ENCODE results near the gene URB1. TPM values are rescaled to one million over a fixed set of nuclear protein-coding genes. Genes with fewer than 3 reads are reported as not detected.

URB1 gene
- total RNA-seq, 1 donor from 2014 or later, result 15.5 TPM

DNA sequence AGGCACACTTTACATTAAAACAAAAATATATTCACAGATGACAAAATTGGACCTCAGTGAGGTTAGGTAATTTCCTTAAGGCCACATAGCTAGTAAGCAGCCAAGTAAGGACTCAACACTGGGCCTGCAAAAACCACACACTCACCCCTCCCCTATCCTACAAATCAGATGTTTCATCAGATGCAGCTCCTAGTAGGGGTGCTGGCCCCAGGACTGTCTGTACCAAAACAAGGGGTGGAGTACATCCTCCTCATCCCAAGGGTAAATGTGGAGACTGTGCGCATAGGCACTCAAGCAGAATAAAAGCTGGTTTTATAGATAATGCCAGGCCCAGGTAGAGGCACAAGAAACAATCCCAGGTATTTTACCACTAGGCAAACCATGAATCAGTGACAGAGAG lies 25.7 kb downstream of the URB1 start:
- TF ChIP-seq, protein P1, sequence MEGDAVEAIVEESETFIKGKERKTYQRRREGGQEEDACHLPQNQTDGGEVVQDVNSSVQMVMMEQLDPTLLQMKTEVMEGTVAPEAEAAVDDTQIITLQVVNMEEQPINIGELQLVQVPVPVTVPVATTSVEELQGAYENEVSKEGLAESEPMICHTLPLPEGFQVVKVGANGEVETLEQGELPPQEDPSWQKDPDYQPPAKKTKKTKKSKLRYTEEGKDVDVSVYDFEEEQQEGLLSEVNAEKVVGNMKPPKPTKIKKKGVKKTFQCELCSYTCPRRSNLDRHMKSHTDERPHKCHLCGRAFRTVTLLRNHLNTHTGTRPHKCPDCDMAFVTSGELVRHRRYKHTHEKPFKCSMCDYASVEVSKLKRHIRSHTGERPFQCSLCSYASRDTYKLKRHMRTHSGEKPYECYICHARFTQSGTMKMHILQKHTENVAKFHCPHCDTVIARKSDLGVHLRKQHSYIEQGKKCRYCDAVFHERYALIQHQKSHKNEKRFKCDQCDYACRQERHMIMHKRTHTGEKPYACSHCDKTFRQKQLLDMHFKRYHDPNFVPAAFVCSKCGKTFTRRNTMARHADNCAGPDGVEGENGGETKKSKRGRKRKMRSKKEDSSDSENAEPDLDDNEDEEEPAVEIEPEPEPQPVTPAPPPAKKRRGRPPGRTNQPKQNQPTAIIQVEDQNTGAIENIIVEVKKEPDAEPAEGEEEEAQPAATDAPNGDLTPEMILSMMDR (IDR thresholded peaks at IDR 0.05; ENCODE audit: partially characterized antibody, unreplicated experiment), result no peak
- Mint-ChIP-seq H3K4me1 (ENCODE audit: low read depth, unreplicated experiment) (peaks cover 7% of the 10 kb centered on the region), H3K9me3 (ENCODE audit: unreplicated experiment) (no peaks in the 10 kb centered on the region), H3K27ac (ENCODE audit: unreplicated experiment) (no peak overlapping the region), H3K4me3 (ENCODE audit: unreplicated experiment) (no peak overlapping the region), H3K27me3 (ENCODE audit: unreplicated experiment) (no peaks in the 10 kb centered on the region), H3K36me3 (ENCODE audit: unreplicated experiment) (peaks cover 4% of the 10 kb centered on the region)
- no peak for DNase-seq

DNA sequence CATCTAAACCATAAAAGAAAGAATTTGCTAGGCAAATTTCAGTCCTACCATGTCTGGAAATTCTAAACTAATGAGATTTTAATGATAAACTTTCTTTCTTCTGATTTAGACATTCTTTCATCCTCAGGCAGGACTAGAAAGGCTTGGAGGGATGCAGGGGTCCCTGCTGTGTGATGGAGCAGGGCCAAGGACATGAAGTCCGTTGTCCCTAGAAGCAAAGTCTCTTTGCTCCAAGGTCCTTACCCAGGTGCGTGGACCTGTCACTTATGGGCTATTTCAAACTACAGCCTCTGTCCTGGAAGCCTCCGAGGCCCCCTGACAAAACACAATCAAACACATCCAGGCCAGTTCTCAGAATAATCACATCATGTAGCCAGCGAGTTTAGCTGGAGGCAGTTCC lies 26.6 kb downstream of the URB1 start:
- H3K9me3 Mint-ChIP-seq (ENCODE audit: unreplicated experiment), result no peaks in the 10 kb centered on the region
- peaks cover 8% of the 10 kb centered on the region for H3K36me3 Mint-ChIP-seq (ENCODE audit: unreplicated experiment)
- H3K4me3 Mint-ChIP-seq (ENCODE audit: unreplicated experiment), result no peak overlapping the region
- peaks cover 7% of the 10 kb centered on the region for H3K4me1 Mint-ChIP-seq (ENCODE audit: low read depth, unreplicated experiment)
- no peak for DNase-seq
- H3K27ac Mint-ChIP-seq (ENCODE audit: unreplicated experiment), result no peak overlapping the region
- H3K27me3 Mint-ChIP-seq (ENCODE audit: unreplicated experiment), result no peaks in the 10 kb centered on the region
- TF ChIP-seq, protein P1 (IDR thresholded peaks at IDR 0.05; ENCODE audit: partially characterized antibody, unreplicated experiment), result no peak

DNA sequence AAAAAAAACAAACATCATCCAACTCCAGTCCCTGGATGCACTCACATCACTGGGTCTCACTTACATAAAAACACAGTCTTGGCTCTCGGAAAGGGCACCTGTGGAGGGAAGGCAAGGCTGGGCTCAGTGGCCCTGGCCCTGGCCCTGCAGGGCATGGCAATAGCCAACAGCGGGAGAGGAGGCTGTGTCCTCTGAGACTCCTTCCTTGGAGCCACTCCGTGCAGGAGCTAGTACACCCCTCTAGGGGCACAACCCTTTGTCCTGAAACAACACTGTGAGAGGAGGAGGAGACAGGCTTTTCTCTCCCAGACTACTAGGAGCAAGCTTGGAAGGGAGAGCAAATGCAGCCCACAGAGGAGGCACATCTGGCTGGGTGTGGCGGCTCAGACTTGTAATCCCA lies 28.0 kb downstream of the URB1 start:
- peaks cover 7% of the 10 kb centered on the region for H3K4me1 Mint-ChIP-seq (ENCODE audit: low read depth, unreplicated experiment)

DNA sequence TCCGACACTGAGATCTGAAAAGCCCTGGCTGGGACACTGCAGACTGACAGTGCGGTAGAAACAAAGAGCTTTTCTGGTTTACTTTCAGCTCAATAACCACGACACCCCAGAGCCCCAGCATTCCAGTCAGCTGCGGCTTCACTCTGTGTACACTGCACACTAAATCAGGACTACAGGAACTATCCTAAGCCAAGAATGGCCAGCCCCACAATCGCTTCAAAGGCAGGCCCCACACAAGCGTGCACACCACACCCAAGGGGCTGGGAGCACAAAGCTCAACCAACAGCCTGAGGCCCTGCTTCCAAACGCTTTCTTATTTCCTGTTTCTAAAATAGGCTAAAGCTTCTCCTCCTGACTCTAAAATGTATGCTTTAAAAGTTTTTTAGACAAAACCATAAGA lies 28.4 kb downstream of the URB1 start:
- Mint-ChIP-seq H3K4me1 (ENCODE audit: low read depth, unreplicated experiment) (peaks cover 7% of the 10 kb centered on the region), H3K4me3 (ENCODE audit: unreplicated experiment) (no peak overlapping the region), H3K27ac (ENCODE audit: unreplicated experiment) (peak overlapping the region; percentile 62), H3K9me3 (ENCODE audit: unreplicated experiment) (no peaks in the 10 kb centered on the region), H3K36me3 (ENCODE audit: unreplicated experiment) (peaks cover 8% of the 10 kb centered on the region), H3K27me3 (ENCODE audit: unreplicated experiment) (no peaks in the 10 kb centered on the region)
- DNase-seq, result no peak
- TF ChIP-seq, protein P1 (IDR thresholded peaks at IDR 0.05; ENCODE audit: partially characterized antibody, unreplicated experiment), result no peak

More for the DNA sequence above, 28.0 kb downstream of the URB1 start:
- DNase-seq, result no peak
- peaks cover 8% of the 10 kb centered on the region for H3K36me3 Mint-ChIP-seq (ENCODE audit: unreplicated experiment)
- H3K4me3 Mint-ChIP-seq (ENCODE audit: unreplicated experiment), result no peak overlapping the region
- H3K27ac Mint-ChIP-seq (ENCODE audit: unreplicated experiment), result peak overlapping the region; percentile 62
- TF ChIP-seq, protein P1 (IDR thresholded peaks at IDR 0.05; ENCODE audit: partially characterized antibody, unreplicated experiment), result no peak
- no peaks in the 10 kb centered on the region for H3K27me3 Mint-ChIP-seq (ENCODE audit: unreplicated experiment)
- H3K9me3 Mint-ChIP-seq (ENCODE audit: unreplicated experiment), result no peaks in the 10 kb centered on the region

DNA sequence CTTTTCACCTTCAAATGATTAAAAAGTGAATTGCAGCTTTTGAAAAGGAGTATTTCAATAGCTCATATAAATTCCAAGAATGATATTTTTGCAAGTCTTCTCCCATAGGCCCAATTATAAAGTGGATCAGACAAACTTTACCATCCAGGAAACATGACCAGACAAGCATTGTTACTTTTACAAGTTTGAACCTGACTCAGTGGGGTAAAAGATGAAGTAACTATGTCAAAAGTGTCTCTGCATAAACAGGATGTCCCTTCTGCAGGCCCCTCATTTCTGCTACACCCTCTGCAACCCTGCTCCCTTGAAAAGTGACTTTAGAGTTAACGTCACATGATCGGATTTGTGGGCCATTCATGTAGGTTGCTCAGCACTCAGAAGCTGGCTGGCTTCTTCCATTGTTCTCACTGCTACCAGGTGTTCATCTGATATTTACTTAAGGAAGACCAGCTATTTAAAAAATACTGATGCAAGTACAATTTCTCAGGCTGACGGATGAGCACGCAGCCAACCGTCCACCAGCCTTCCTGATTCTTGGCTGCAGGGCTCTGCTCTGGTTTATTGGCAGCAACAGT lies 32.3 kb downstream of the URB1 start:
- no peak for DNase-seq
- H3K27me3 Mint-ChIP-seq (ENCODE audit: unreplicated experiment), result no peaks in the 10 kb centered on the region
- H3K36me3 Mint-ChIP-seq (ENCODE audit: unreplicated experiment), result peaks cover 8% of the 10 kb centered on the region
- TF ChIP-seq, protein P1 (IDR thresholded peaks at IDR 0.05; ENCODE audit: partially characterized antibody, unreplicated experiment), result no peak
- no peak overlapping the region for H3K27ac Mint-ChIP-seq (ENCODE audit: unreplicated experiment)
- H3K4me3 Mint-ChIP-seq (ENCODE audit: unreplicated experiment), result no peak overlapping the region
- no peaks in the 10 kb centered on the region for H3K9me3 Mint-ChIP-seq (ENCODE audit: unreplicated experiment)
- peaks cover 7% of the 10 kb centered on the region for H3K4me1 Mint-ChIP-seq (ENCODE audit: low read depth, unreplicated experiment)

Measured in glutamatergic neuron (in vitro differentiated cells).